Mucosa of gallbladder (tissue), 1 donor: Measurements from ENCODE around the gene NTN1. TPM values are rescaled to one million over a fixed set of nuclear protein-coding genes. Genes with fewer than 3 reads are reported as not detected.

Experiments used
- DNase-seq: peaks from one replicate; pipeline ENCODE4 v3.0.0-alpha.2; 2020; ENCODE audit warnings: low spot score
- total RNA-seq: library from RNA; stranded (reverse); gene quantifications from one replicate; pipeline ENCODE4 v1.2.1, GENCODE V29; 2021
- donor health status: DM: no; HTN: no; CAD: no.

Gene NTN1
- total RNA-seq, 1 donor from 2014 or later, result 33.1 TPM

DNA sequence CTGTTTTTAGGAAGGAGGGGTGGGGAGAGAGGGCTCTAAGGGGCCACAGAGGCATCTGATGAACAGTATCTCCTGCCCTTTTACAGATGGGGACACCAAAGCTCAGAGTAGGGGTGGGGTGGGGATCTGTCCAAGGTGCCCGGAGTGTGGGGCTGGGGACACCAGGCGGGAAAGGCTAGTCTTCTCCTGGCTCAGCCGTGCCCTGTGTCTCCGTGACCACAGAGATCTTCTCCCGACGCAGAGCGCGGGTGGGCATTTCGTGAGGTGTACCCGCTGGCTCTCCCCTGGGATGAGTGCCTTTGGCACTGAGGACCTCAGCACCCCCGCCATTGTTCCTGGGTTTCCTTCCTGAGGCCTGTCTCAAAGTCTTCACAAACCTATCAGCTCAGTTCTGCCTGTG lies 209.6 kb downstream of the NTN1 start:
- no peak for DNase-seq

DNA sequence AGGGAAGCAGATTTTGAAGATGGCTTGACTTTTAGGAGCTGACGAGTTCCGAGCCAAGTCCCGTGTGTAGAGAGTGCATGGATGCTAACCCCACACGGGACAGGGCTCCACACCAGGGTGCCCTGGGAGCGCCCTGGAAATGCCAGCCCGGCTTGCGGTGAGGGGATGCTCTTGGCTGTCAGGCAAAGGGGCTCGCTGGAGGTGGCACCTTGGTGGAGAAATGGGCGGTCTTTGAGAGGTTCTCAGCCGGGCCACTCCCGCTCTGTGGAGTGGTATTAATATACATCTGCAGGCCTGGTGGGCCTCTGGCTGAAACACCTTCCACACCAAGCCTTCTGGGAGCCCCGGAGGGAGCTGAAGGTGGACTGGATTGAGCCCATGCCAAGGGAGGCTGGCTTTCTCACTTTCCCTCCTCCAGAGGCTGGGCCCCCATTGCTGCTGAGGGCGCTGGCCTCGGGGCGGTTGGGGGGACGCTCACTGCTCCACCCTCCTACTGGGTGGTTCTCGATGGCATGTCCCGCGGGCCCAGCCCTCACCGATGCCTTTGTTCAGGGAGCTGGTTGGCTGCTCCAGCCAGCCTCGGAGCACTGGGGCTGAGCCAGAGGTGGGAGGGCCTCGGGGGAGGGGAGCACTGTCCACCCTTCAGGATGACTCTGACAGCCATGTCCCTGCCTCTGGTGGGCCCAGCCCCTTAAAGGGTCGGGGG lies 210.3 kb downstream of the NTN1 start:
- DNase-seq, result no peak

DNA sequence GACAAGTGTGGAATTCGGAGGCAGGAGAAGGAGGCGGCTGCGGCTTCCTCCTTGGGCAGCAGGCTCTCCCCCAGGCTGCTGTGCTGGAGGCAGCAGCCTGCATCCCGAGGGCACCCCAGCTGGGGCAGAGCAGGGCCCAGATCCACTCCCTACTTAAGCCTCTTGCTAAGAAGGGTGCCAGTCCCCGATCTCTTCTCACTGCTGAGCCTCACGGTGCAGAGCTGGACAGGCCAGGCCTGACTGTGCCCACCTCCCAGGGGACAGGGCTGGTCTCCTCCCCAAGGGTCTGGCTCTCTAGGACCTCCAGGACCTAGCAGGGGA lies 210.8 kb downstream of the NTN1 start:
- DNase-seq, result no peak

DNA sequence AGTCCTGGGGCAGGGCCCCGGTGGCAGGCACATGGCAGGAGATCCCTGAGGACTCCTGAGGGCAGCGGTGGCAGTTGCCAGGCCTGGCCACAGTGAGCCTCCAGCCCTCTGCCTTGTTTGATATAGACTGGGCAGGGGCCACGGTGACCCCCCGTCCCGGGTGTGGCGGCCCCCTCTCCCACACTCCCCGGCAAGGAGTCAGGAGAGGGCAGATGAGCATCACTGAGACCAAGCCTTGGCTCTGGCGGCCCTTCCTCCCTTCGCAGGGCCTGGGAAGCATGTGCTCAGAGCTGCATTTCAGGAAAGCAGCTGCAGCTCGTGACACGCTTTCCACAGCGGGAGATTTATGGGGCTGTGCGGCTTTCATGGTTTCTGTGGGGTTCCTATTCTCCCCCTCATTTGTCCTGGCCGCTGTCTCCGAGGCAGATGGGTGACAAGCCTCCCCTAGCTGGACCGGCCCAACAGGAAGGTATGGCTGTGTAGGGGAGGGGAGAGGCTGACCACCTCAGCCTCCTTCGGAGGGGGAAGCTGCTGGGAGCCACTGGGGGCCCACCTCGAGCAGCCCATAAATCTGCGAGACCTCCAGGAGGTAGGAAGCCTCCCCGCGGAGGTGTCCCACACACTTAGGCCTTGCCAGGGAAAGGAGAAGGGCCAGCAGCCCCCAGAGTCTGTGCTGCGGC lies 211.4 kb downstream of the NTN1 start:
- no peak for DNase-seq

DNA sequence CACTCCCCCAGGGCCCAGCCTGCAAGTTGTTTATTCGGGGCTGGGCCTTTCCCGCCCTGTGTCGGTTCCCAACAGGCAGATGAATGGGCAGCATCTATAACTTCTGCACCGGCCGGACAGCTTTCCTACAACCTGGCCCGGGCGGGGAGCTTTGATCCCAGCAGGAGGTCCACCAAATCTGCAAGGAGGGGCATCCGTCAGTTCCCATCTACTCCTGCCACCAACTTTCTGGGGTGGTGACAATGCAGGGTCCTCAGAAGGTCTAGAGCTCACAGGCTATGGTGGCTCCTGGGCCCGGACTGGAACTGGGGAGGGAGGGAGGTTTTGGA lies 211.9 kb downstream of the NTN1 start:
- no peak for DNase-seq

DNA sequence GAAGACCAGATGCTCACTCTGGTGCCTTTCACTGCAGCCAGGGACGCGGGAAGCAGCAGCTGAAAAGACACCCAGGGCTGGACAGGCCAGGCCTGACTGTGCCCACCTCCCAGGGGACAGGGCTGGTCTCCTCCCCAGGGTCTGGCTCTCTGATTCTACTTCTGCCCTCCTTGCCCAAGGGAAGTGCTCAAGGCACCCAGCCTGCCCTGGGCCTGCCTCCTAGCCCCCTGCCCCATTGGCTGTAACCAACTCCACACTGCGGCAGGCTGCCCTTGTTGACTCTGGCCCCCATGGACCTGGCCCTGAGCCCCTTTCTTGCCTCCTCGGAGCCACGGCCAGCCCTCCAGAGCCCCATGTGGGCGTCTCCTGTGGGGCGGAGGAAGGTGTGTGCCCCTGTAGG lies 212.5 kb downstream of the NTN1 start:
- DNase-seq, result no peak

DNA sequence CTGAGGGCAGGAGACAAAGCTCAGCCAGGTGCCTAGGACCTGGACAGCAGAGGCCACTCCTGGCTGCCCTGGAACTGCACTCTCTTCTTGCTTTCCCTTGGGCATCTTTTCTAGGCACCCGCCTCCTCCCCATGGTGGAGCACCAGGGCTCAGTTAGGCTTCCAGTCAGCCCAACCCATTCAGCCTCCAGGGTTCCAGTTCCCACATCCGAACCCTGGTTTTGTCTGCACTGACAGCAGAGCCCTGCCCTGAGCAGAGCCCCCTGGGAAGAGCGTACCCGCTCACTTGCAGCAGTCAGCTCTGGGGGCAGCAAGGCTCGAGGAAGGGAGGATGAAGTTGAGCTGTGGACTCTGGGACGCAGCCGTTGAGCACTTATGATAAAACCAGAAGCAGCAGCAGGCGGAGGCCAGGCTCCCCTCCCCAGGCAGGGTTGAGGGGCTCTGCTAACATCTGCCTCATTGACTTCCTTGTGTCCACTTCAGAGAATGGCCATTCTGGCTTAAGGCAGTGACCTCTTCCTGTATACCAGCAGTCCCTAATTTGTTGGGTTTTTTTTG lies 213.2 kb downstream of the NTN1 start:
- DNase-seq, result no peak

DNA sequence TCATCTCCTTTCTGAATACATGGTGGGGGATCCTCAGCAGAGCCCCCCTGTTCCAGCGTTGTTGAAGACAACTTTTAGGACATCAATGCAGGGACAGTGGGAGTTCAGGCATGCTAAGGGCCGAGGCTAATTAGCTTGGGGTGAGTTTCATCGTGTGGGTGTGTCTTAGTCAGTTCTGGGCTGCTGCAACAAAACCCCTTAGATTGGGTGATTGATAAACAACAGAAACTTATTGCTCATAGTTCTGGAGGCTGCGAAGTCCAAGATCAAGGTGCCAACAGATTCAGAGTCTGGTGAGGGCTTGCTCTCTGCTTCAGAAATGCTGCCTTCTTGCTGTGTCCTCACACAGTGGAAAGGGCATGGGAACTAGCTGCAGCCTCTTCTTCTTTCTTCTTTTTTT lies 214.0 kb downstream of the NTN1 start:
- DNase-seq, result no peak

DNA sequence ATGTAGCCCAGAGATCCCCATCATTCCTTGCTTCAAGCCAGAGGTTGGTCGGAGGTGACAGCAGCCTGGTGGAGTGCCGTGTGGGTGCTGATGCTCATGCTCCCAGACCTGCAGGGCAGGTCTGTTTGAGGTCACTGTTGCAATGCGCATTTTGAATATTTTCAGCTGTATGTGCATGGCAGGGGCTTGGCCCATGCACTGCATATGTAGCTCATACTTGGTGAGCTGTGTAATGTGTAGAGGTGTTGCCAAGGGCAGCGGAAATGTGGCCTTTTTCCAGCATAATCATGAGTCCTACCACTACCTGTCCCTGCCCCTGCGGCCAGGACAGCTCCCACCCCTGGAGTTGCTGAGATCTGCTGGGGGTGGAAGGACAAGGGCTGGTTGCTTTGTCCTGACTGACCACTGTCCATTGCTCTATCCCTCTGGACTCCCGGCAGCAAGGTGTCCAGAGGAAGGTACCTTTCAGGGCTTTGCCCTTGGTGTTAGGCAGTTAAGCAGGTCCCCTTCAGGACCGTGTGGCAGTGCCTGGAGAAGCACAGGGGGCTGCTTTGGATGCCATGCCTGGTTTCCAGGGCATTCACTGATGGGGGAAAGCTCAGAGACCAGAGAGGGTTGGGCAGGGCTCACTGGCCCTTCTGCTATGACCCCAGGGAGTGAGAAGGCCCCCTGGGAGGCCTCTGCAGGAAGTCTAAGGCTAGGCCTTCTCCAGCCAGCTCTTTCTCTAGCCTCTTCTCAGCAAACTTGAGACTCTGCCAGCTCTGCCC lies 215.2 kb downstream of the NTN1 start:
- DNase-seq, result no peak

DNA sequence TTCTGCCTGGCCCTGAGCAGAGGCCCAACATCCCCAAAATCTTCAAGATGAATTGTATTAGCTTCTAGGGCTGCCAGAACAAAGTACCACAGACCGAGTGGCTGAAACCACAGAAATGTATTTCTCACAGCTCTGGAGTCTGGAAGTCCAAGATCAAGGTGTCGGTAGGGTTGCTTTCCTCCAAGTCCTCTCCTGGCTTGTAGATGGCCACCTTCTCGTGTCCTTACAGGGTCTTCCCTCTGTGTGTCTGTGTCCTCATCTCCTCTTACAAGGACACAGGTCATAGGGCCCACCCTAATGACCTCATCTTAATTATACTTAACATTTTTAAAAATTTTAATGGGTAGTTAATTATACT lies 215.7 kb downstream of the NTN1 start:
- DNase-seq, result no peak

DNA sequence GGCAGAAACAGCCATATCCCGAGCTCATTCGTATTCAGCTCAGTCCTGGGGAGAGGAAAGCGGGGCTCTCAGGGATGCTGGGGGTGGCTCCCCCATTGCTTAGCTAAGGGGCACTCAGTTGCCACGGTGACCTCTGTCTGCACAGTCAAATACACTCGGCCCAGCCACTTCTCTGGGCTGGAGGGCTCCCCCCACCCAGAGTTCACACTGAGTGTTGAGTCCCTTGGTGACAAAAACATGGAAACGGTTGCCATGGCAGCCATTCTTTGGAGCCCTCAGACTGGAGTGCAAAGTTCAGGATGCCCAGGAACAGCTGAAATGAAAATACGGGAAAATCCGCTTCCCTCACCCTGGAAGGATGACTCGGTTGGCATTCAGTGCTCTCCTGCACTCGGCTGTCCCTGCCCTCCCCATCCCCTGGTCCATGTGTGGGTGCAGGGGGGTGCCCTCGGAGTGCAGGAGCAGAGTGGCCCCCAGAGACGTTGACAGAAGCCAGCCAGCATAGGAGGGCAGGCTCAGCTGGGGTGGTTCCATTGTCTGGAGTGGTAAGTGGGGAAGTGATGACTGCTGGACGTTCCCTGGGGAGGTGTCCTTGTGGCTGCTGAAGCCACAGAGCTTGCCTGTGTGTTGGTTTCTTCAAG lies 216.5 kb downstream of the NTN1 start:
- DNase-seq, result no peak

DNA sequence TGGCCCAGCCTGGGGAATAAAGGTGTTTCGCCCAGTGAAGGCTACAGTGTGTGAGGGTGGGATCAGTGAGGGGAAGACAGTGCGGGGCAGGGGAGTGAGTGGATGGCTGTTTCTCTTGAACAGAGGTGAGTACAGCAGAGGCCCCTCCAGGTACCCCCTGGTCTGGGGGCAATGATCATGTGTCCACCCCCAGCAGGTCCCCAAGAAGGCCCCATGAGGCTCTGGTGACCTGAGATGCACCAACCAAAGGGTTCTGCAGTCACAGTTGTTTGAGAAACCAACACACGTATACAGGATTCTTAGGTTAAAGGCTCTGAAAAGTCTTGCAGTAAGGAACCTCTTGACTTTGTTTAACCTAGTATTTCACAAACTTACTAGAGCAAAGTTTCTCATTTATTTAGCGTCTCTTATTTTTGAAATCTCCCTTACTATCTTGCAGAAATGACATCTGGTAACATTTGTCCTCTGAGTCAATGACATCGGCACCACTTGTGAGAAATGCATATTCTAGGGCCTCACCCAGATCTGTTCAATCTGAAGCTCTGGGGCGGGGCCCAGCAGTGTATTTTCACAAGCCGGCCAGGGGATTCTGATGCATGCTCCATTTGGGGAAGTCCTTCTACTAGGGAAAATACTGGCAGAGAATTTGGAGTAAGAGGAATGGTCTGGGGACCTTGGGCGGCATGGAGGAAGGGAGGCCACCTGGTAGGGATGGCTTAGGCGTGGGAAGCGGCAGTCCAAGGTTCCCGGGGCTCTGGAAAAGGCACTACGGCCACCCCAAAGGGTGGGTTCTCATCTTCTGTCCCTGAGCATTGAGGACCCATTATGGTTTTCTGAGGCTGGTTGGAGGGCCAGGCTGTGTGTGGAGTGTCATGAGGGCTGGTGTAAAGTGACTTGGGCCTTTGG lies 217.3 kb downstream of the NTN1 start:
- DNase-seq, result no peak

DNA sequence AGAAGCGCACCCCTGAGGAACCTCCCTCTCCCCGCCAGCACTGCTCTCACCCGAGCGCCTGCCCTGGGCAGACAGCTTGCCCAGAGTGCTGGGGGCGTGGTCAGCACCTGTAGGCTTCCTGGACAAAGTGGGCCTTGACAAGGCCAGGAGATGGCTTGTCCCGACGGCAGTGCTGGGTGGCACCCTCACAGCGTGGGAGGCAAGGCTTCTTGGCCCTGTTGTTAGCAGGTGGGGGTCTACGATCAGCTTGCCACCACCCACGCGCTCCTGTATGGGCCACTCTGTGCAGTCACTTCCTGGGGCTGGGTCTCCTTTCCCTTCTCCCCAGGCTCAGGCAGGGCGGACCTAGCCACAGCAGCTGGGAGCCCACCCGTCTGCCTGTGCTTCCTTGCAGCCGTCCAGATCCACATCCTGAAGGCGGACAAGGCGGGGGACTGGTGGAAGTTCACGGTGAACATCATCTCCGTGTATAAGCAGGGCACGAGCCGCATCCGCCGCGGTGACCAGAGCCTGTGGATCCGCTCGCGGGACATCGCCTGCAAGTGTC lies 218.0 kb downstream of the NTN1 start:
- no peak for DNase-seq

DNA sequence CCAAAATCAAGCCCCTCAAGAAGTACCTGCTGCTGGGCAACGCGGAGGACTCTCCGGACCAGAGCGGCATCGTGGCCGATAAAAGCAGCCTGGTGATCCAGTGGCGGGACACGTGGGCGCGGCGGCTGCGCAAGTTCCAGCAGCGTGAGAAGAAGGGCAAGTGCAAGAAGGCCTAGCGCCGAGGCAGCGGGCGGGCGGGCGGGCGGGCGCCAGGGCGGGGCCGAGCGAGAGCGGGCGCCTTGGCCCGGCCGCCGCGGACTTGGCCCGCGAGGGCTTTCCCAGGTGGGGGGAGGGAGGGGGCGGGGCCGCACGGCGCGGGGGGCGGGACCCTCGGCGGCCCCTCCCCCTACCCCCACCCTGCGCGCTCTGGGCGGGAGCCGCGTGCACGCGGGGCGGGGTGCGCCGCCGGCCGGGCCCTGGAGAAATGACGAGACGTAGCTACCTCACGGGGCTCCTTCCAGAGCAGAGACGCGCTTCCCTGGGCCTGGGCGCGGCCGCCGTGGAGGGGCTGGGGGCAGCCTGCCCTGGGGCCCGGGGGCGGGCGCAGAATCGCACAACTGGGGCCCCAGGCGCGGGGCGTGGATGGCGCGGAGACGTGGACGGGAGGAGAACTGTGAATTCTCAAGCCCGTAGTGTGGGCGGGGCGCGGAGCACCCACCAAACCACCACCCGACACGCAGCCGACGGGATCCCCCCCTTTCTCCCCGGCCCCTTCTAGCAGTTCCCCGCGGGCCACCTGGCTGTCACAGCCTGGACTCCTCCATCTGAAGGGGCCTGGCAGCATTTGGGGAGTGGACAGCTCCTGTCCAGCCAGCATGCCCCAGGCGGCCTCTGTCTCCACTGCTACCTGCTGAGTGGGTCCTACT lies 218.7 kb downstream of the NTN1 start:
- peak; percentile 70 for DNase-seq

DNA sequence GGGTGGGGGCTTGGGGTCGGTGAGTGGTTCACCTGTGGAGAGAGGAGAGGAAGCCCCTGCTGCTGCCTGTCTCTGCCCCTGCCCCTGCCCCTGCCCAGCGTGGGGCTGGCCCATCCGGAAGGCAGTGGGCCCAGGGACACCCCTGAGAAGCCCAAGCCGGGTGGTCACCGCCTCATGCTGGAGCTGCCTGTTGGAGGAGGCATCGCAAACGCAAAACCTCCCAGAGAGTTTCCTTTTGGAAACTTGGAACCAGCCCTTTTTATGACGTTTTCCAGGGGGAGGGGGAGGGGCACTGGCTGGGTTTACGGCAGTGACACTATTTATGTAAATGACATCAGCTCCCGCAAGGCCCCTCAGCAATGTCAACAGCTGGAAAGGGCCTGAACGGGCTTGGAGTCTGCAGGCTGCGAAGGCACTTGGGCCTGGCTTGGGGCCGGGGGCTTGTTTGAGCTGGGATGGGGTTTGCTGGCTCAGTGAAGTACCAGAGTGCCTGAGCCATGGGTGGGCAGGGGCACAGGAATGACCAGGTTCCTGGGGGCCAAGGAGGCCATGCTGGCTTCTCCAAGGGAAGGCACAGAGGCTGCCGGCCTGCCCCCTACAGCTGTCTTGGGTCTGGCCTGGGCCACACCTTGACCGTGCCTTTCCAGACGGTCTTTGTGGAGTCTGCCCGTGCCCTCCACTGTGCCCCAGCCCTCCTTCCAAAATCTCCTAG lies 219.5 kb downstream of the NTN1 start:
- peak; percentile 69 for DNase-seq

DNA sequence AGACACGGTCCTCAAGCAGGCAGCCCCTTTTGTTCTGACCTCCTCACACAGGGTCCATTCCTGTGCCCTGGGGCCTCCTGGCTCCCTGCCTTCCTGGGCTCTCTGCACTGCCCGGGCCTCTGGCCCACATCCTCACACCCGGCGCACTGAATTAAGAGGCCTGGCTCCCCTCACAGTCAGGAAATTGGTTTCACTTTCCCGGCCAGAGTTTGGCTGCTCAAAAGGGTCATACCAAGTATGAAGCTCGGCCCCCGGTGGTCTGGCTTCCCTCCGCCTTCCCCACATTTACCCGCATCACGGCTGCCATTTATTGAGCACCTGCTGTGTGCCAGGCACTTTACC lies 220.0 kb downstream of the NTN1 start:
- peak; percentile 38 for DNase-seq

DNA sequence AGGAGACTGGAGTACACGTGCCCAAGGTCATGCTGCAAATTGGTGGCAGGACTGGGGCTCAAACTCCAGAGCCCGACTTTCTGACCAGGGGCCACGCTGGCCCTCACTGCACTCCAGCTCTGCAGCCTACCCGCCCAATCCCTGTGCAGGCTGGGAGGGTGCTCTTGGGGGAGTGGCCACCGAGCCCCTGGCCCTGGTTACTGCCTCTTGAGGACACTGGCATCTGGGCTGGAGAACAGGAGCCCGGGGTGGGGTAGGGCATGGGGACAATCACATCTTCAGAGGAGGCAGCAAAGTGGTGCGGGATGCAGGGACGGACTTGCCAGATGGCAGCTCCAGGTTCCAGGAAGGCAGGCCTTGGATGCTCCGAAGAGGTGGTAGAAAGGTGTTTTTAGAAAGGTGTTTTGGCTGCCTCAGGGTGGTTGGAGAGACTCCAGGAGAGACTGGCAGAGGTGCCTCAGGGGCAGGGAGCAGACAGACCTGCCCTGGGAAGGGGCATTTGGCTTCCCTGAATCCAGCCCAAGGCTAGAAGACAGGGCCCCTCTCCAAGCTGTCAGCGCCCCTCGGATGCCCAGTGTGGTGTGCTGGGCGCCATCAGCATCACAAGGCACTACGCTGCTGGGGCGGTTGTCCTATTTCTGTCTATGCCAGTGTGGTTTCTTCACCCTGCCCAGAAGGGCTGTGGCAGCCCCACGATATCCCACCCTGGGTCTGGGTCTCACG lies 220.6 kb downstream of the NTN1 start:
- DNase-seq, result no peak

DNA sequence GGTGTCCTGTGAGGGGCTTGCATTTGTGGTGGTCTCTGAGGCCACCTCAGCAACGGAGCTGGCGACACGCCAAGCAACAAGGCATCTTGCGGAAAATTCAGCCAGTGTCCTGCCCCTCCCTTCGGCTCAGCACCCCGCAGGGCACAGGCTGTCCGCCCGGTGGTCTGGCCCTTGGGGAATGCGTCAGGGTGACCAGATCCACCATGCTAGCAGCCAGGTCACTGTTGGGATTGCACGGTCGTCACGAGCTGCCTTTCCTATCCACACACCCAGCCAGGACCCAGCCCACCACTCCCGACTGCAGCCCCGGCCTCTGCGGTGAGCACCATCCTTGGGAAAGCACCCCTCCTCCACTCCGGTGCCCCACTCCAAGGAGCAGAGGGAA lies 221.2 kb downstream of the NTN1 start:
- no peak for DNase-seq

DNA sequence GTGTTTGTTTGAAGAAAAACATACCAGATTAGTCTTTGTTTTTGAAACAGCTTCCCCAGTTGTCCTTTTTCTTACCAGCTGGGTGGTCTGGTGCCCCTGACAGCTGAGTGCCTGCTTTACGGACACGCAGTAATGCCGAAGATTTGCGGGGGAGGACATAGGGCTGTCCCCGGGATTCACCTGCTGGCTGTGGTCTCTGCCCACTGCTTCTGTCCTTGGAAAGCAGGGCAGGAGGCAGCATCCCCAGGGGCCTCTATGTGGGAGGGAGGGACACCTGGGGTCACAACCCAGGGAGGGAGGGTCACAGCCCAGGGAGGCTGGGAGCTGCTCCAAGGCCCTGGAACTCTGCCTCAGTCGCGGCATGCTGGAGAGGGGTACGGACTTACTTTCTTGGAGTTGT lies 221.7 kb downstream of the NTN1 start:
- no peak for DNase-seq
